Common myeloid progenitor, CD34-positive (primary cell): ENCODE results near the gene DDAH2.
A peak's percentile ranks its signal among the peaks of the same experiment; 100 is the strongest.

Source experiments
- CTCF ChIA-PET: fragments of 350-600 bp; sonication (Branson Sonifier 250); formaldehyde crosslinking; loops from one replicate; lab custom pipeline; 2021; ENCODE audit warnings: antibody characterized with exemption; lab: Charles Lee
- POLR2A ChIA-PET: fragments of 350-600 bp; sonication (Branson Sonifier 250); formaldehyde crosslinking; loops from one replicate; lab custom pipeline; 2021; ENCODE audit warnings: antibody characterized with exemption; lab: Charles Lee
- DNase-seq, 3 donors: peaks; one replicate each; pipeline versions ENCODE4 v3.0.0 to v3.0.0-alpha.2; 2013
- H3K27ac ChIP-seq, 2 experiments: 1 replicate in 1 of 2; 2 replicates in 1 of 2; pipeline ENCODE4 v1.7.0; 2013; ENCODE audit warnings: inconsistent platforms in 2 of 2, low read length in 2 of 2, mild to moderate bottlenecking in 2 of 2, low read depth in 1 of 2, moderate library complexity in 1 of 2; ENCODE audit not compliant: severe bottlenecking in 2 of 2, insufficient read depth in 1 of 2, poor library complexity in 1 of 2
- H3K27me3 ChIP-seq, 5 experiments: replicated peaks in 2 of 5; 1 replicate in 3 of 5; 2 replicates in 2 of 5; pipeline versions ENCODE4 v1.6.1 to v1.7.0; 2013; ENCODE audit warnings: low read length in 4 of 5, mild to moderate bottlenecking in 2 of 5, moderate library complexity in 2 of 5, inconsistent platforms in 1 of 5; ENCODE audit not compliant: insufficient read depth in 5 of 5, control insufficient read depth in 4 of 5
- H3K36me3 ChIP-seq, 4 experiments: 1 replicate in 2 of 4; 2 replicates in 2 of 4; pipeline versions ENCODE4 v1.6.1 to v1.7.0; 2013; ENCODE audit warnings: low read length in 3 of 4, control low read depth in 1 of 4, mild to moderate bottlenecking in 1 of 4; ENCODE audit not compliant: control insufficient read depth in 4 of 4, insufficient read depth in 4 of 4
- H3K4me1 ChIP-seq, 4 experiments: 1 replicate in 3 of 4; 2 replicates in 1 of 4; pipeline versions ENCODE4 v1.6.1 to v1.7.1; 2013; ENCODE audit warnings: low read length in 3 of 4, mild to moderate bottlenecking in 3 of 4, control low read depth in 1 of 4, inconsistent platforms in 1 of 4, moderate library complexity in 1 of 4; ENCODE audit not compliant: control insufficient read depth in 4 of 4, insufficient read depth in 4 of 4; ENCODE audit errors: control extremely low read depth in 1 of 4
- H3K4me3 ChIP-seq, 7 experiments: 1 replicate in 4 of 7; 2 replicates in 3 of 7; pipeline versions ENCODE4 v1.5.1 to v1.7.0; 2013; ENCODE audit warnings: mild to moderate bottlenecking in 7 of 7, low read length in 6 of 7, moderate library complexity in 6 of 7, inconsistent platforms in 2 of 7, low read depth in 2 of 7, control low read depth in 1 of 7; ENCODE audit not compliant: insufficient read depth in 4 of 7, control insufficient read depth in 1 of 7; ENCODE audit errors: extremely low read depth in 1 of 7
- H3K9me3 ChIP-seq, 5 experiments: 1 replicate in 4 of 5; 2 replicates in 1 of 5; pipeline versions ENCODE4 v1.6.1 to v1.7.1; 2013; ENCODE audit warnings: low read length in 4 of 5, mild to moderate bottlenecking in 2 of 5, inconsistent platforms in 1 of 5, low read depth in 1 of 5, moderate library complexity in 1 of 5; ENCODE audit not compliant: control insufficient read depth in 4 of 5, insufficient read depth in 2 of 5; ENCODE audit errors: control extremely low read depth in 1 of 5
- WGBS: methylation state at CpG from one replicate; pipeline ENCODE4 v1.1.5; 2013; ENCODE audit not compliant: insufficient coverage; 5-methylcytosine and 5-hydroxymethylcytosine counted together

The DDAH2 gene

GRCh38 chr6:31702819-31703716 is 26.0 kb downstream of the DDAH2 start, which contains the start of gene ABHD16A:
Gene ABHD16A, minus strand, starts transcription at chr6:31703324. Its CDS starts 43 bp downstream, at chr6:31703281.
- WGBS, result under 1% methylated on average over 49 of the region's 54 CpGs
- POLR2A ChIA-PET, result interaction anchor here (0.6 to 1.8 kb wide), 9 partner anchors 8 to 127 kb away, joined by 3 to 9 read pairs (median 3); partner anchors contain the start of gene VARS1
- CTCF ChIA-PET, result interaction anchor here (0.9 to 7.3 kb wide), 12 partner anchors 9 to 161 kb away, joined by 3 to 51 read pairs (median 4); partner anchors contain the start of gene LY6G5C

GRCh38 chr6:31702405-31702818 is 26.7 kb downstream of the DDAH2 start:
- no peaks in the 10 kb centered on the region for H3K27me3 ChIP-seq
- peak in 2 of 3 donors; percentile 43 to 62 for DNase-seq
- no peaks in the 10 kb centered on the region for H3K9me3 ChIP-seq
- WGBS, result 0% methylated on average over 8 of the region's 10 CpGs
- POLR2A ChIA-PET, result interaction anchor here (0.8 to 1.8 kb wide), 7 partner anchors 9 to 127 kb away, joined by 3 to 9 read pairs (median 3); no protein-coding TSS in a partner anchor
- H3K4me3 ChIP-seq, result peak overlapping the region; percentile 85 to 99 (median 96)
- H3K4me1 ChIP-seq, result peaks cover 0 to 25% (median 15%) of the 10 kb centered on the region in 4 experiments
- H3K36me3 ChIP-seq, result peaks cover 0 to 21% (median 7%) of the 10 kb centered on the region in 4 experiments
- CTCF ChIA-PET, result interaction anchor here (1.2 to 7.3 kb wide), 7 partner anchors 9 to 161 kb away, joined by 3 to 51 read pairs (median 4); partner anchors contain the start of gene LY6G5C
- peak overlapping the region; percentile 98 to 99 for H3K27ac ChIP-seq

More at GRCh38 chr6:31702819-31703716, 26.0 kb downstream of the DDAH2 start, which contains the start of gene ABHD16A:
- no peaks in the 10 kb centered on the region for H3K9me3 ChIP-seq
- H3K27me3 ChIP-seq, result no peaks in the 10 kb centered on the region
- peak within 1 kb of the TSS; percentile 85 to 99 (median 96) for H3K4me3 ChIP-seq
- peak; percentile 99 for DNase-seq
- H3K27ac ChIP-seq, result peak within 1 kb of the TSS; percentile 98 to 99
- H3K36me3 ChIP-seq, result peaks cover 0 to 17% (median 4%) of the 10 kb centered on the region in 4 experiments
- peaks cover 0 to 25% (median 15%) of the 10 kb centered on the region in 4 experiments for H3K4me1 ChIP-seq

GRCh38 chr6:31701666-31702404 is 27.3 kb downstream of the DDAH2 start:
- H3K36me3 ChIP-seq, result peaks cover 0 to 26% (median 12%) of the 10 kb centered on the region in 4 experiments
- H3K27ac ChIP-seq, result peak overlapping the region; percentile 98 to 99
- POLR2A ChIA-PET, result interaction anchor here (0.6 to 1.8 kb wide), 4 partner anchors 10 to 134 kb away, joined by 3 to 9 read pairs (median 3); no protein-coding TSS in a partner anchor
- H3K4me1 ChIP-seq, result peaks cover 0 to 25% (median 15%) of the 10 kb centered on the region in 4 experiments
- peak in 2 of 3 donors; percentile 28 to 51 for DNase-seq
- no peaks in the 10 kb centered on the region for H3K27me3 ChIP-seq
- no peaks in the 10 kb centered on the region for H3K9me3 ChIP-seq
- WGBS, result 54% methylated on average over 6 of the region's 7 CpGs
- CTCF ChIA-PET, result interaction anchor here (1.2 to 7.3 kb wide), 3 partner anchors 14 to 25 kb away, joined by 3 to 51 read pairs (median 6); no protein-coding TSS in a partner anchor
- peak overlapping the region in 6 of 7 experiments; percentile 85 to 99 (median 94) for H3K4me3 ChIP-seq

- Histone ChIP-seq H3K27me3 (no peaks in the 10 kb centered on the region), H3K36me3 (peaks cover 2 to 33% (median 16%) of the 10 kb centered on the region in 4 experiments), H3K27ac (peak overlapping the region in 1 of 2 experiments; percentile 45), H3K4me1 (peaks cover 0 to 25% (median 15%) of the 10 kb centered on the region in 4 experiments), H3K9me3 (no peaks in the 10 kb centered on the region), H3K4me3 (peak overlapping the region in 1 of 7 experiments; percentile 99)
- WGBS, result 92% methylated on average over 2 of the region's 5 CpGs
- POLR2A ChIA-PET, result interaction anchor here (0.6 kb wide), 1 partner anchor 135 kb away, joined by 3 read pairs; no protein-coding TSS in a partner anchor
- CTCF ChIA-PET, result interaction anchor here (1.2 to 7.3 kb wide), 3 partner anchors 11 to 69 kb away, joined by 4 to 51 read pairs (median 7); no protein-coding TSS in a partner anchor
- no peak for DNase-seq
Measured at GRCh38 chr6:31700740-31701401, 28.2 kb downstream of the DDAH2 start.

GRCh38 chr6:31697555-31697954 is 31.5 kb downstream of the DDAH2 start:
- CTCF ChIA-PET, result interaction anchor here (7.3 kb wide), 1 partner anchor 10 kb away, joined by 51 read pairs; no protein-coding TSS in a partner anchor
- peaks cover 0 to 18% (median 10%) of the 10 kb centered on the region in 4 experiments for H3K4me1 ChIP-seq
- H3K9me3 ChIP-seq, result no peaks in the 10 kb centered on the region
- peaks cover 2 to 63% (median 36%) of the 10 kb centered on the region in 4 experiments for H3K36me3 ChIP-seq
- WGBS, result 46% methylated on average over 3 of the region's 3 CpGs
- no peak overlapping the region for H3K27ac ChIP-seq
- POLR2A ChIA-PET, result no interaction called here
- no peak overlapping the region for H3K4me3 ChIP-seq
- DNase-seq, result no peak
- H3K27me3 ChIP-seq, result no peaks in the 10 kb centered on the region

- peak overlapping the region in 1 of 2 experiments; percentile 38 for H3K27ac ChIP-seq
- no peak for DNase-seq
- no peaks in the 10 kb centered on the region for H3K9me3 ChIP-seq
- no peak overlapping the region for H3K4me3 ChIP-seq
- WGBS, result 95% methylated on average over 2 of the region's 6 CpGs
- POLR2A ChIA-PET, result no interaction called here
- no peaks in the 10 kb centered on the region for H3K4me1 ChIP-seq
- CTCF ChIA-PET, result interaction anchor here (1.0 to 3.5 kb wide), 7 partner anchors 9 to 34 kb away, joined by 3 to 17 read pairs (median 4); partner anchors contain the start of genes ABHD16A, LY6G5C and MPIG6B
- H3K36me3 ChIP-seq, result peaks cover 14 to 88% (median 63%) of the 10 kb centered on the region in 4 experiments
- H3K27me3 ChIP-seq, result no peaks in the 10 kb centered on the region
Measured at GRCh38 chr6:31693535-31693934, 35.6 kb downstream of the DDAH2 start.
